GM21528 (cell line): ENCODE results near the gene GPR75.

Experiments used
- ATAC-seq: cut with Tn5 transposase; IDR thresholded peaks from one replicate; pipeline ENCODE4 v1.9.1; 2021; ENCODE audit warnings: mild to moderate bottlenecking, moderate library complexity; ENCODE audit not compliant: unreplicated experiment, low FRiP score

GPR75 gene

GRCh38 chr2:53859206-53860181 lies at the start of gene GPR75:
GPR75 (minus strand) TSS chr2:53859967; CDS start chr2:53854756, 5,211 bp downstream.
- no peak for ATAC-seq

- no peak for ATAC-seq
These were observed 47.8 kb upstream of the GPR75 start for GRCh38 chr2:53907582-53907981.

DNA sequence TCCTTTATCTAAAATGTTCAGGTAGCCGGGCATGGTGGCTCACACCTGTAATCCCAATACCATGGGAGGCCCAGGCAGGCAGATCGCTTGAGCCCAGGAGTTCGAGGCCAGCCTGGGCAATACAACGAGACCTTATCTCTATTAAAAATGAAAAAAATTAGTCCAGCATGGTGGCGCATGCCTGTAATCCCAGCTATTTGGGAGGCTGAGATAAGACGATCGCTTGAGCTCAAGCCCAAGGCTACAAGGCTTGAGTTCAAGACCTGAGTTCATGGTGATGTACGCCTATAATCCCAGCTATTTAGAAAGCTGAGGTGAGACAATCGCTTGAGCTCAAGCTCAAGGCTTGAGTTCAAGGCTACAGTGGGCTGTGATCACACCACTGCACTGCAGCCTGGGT lies 45.6 kb upstream of the GPR75 start:
- no peak for ATAC-seq

- no peak for ATAC-seq
These were observed 43.2 kb upstream of the GPR75 start for GRCh38 chr2:53903011-53903410.

GRCh38 chr2:53901192-53901591 lies 41.4 kb upstream of the GPR75 start:
- ATAC-seq = no peak

DNA sequence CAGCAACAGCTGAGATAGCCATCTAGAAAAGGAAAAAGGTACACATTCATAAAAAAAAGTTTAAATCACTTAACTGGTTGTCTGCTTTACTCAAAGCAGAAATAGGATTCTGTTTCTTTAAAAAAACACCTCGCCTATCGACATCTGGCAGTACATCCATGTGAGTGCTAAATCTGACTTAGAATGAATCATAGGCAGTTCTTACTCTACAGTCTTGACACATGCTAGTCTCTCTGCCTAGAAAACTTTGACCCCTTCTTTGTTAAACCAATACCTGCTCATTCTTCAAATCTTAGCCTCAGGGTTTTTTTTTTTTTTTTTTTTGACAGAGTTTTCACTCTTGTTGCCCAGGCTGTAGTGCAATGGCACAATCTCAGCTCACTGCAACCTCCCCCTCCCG lies 37.1 kb upstream of the GPR75 start:
- no peak for ATAC-seq

GRCh38 chr2:53886406-53887280 lies 26.9 kb upstream of the GPR75 start:
- ATAC-seq = no peak

DNA sequence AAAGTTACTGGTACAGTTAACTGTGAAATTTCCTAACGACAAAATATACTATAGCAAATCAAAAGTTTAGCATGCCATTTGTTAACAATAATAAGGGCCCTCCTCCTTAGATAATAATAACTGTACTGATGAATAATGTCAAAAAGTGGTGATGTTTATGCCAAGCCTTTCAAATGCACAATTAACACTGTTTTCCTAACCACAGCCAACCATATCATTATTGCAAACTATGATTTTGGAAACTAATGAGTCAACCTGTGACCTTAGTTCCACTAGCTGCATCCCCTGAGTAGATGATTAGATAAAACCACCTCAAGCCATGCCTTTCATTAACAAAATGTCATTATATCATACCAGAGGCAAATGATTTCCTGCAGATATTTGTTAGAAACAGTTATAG lies 25.1 kb upstream of the GPR75 start:
- no peak for ATAC-seq

GRCh38 chr2:53881986-53882385 lies 22.2 kb upstream of the GPR75 start:
- no peak for ATAC-seq

DNA sequence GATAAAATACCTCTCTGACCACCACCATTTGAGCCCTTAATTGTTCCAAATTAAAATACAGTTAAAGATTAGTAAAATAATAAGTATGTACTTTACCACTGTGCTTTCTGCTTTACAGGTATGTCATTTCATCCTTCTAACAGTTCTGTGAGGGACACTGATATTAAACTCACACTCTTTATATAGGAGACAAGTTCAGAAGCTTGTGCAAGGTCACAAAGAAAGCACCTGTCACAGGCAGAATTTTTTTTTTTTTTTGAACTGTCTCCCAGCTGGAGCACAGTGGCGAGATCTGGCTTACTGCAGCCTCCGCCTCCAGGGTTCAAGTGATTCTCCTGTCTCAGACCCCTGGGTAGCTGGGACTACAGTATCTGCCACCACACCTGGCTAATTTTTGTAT lies 21.6 kb upstream of the GPR75 start:
- no peak for ATAC-seq

DNA sequence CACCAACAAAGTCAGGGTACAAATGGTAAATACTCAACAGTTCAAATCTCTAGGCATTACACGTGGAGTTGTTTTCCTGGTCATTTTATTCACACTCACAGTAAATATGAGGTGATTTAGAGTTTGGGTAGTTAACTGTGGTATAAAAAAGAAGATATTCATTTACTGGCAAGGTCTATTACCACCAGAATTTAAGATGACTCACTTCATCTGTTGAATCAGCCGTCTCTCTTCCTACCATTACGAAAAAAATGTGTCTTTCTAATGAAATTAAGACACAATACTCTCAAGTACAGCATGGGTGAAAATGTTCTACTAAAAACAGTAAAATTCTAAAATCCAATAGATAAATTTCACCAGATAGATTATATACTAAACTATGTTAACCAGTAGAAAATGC lies 21.0 kb upstream of the GPR75 start:
- ATAC-seq = no peak

GRCh38 chr2:53877556-53877955 lies 17.8 kb upstream of the GPR75 start:
- ATAC-seq = no peak

DNA sequence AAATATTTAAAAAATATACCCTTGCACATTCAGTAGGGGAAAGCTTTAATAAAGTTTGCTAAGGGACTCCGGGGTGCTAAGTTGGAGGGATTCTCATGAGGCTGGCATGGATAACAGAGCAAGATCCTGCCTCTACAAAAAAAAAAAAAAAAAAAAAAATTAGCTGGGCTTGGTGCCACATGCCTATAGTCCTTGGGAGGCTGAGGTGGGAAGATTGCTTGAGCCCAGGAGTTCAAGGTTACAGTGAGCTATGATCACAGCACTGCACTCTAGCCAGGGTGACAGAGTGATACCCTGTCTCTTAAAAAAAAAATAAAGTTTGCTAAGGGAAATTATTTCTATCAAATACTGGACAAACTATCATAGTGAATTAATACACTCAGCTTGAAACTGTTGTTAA lies 17.3 kb upstream of the GPR75 start:
- ATAC-seq = no peak

DNA sequence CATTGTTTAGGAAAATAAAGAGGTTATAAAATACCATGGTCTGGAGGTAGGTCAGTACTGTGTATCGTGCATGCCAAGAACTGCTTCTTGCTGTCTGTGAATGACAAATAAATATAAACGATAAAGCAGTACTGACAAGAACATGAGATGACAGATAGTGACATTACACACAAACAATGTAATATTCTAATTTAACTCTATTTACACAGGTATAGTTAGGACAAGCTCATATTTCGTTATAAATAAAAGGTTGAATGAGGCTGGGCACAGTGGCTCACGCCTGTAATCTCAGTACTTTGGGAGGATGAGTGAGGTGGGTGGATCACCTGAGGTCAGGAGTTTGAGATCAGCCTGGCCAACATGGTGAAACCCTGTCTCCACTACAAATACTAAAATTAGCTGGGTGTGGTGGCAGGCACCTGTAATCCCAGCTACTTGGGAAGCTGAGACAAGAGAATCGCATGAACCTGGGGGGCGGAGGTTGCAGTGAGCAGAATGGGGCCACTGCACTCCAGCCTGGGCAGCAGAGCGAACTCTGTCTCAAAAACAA lies 14.7 kb upstream of the GPR75 start:
- ATAC-seq = no peak

DNA sequence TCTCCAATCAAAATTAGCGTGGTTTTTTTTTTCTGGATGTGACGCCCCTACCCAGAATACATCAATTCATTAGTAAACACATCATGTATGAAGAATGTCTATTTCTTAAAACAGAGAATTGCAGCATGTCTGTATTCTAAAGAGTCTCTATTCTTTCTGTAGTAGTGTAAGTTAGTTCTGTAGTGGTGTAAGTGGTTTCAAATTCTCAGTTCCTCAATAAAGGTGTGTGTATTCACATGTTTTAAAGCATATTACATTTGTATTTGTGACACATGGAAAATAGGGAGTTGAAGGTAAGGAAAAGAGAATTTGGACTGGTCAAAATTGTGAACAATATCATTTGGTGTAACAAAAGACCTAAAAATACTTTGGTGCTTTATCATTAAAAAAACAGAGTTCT lies 8.0 kb upstream of the GPR75 start:
- ATAC-seq = no peak

DNA sequence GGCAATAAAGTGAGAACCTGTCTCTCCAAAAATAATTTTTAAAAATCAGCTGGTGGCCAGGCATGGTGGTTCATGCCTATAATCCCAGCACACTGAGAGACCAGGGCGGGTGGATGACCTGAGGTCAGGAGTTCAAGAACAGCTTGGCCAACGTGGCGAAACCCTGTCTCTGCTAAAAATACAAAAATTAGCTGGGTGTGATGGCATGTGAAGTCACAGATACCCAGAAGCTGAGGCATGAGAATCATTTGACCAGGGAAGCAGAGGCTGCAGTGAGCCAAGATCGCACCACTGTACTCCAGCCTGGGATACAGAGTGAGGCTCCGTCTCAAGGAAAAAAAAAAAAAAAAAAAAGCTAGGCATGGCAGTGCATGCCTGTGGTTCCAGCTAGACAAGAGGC lies 7.4 kb upstream of the GPR75 start:
- no peak for ATAC-seq

- ATAC-seq = no peak
These were observed 6.2 kb upstream of the GPR75 start for GRCh38 chr2:53865962-53866361.

DNA sequence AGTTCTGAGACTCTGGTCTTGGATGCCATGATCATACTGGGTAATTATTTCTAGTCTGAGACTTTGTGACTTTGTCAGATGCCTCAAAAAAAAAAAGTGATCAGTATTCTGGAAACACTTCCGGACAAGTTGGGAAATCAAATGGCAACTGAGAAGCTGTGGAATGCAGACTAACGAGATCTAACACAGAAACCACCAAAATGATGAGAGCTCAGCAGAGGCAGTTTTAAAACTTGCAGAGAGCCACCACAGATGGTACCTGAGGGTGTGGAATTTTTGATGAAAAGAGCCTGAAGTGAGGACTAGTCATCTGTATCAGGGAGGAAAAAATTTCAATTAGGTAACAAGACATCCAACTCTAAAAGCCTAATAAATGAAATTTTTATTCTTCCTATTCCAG lies 5.5 kb upstream of the GPR75 start:
- ATAC-seq = no peak

GRCh38 chr2:53863538-53864227 lies 3.9 kb upstream of the GPR75 start:
- no peak for ATAC-seq

DNA sequence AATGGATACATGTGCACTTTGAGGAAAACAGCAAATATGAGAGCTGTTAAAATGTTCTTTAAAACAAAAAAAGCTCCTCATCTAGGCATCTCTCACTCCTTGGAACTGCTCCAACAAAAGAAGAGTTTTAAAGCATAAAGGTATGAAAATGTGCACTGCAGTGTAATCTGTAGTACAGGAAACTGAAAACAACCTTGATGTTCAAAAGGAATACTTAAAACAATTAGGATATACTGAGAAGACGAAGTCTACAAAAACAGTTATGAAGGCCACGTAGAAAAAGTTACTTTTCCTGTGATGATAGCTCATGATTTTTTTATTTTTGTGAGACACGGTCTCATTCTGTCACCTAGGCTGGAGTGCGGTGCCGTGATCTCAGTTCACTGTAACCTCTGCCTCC lies 2.1 kb upstream of the GPR75 start:
- ATAC-seq = no peak

DNA sequence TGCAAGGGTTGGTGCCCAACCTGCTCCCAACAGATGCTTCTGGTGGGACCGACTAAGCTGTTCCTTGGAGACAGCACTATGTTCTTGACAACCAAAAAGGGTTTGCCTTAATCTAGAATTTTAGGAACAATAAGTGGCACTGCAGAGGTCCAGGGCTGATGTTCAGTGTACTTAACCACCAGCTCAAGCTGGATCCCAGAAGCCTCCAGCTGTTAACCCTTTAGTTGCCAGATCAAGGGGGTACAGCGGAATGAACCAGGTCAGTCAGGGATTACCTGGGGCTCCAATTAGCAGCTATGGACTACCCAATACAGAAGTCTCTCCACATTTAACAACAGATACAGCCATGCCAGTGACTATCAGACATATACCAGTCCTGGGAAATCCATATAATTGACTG lies 3.5 kb downstream of the GPR75 start:
- no peak for ATAC-seq
